Mesothelial cell of epicardium (in vitro differentiated cells): ENCODE results near the gene CUBN. TPM values are rescaled to one million over a fixed set of nuclear protein-coding genes. Genes with fewer than 3 reads are reported as not detected.

Experiments
- DNase-seq, 2 experiments: peaks; one replicate each; pipeline ENCODE4 v3.0.0; 2021; ENCODE audit warnings: low spot score in 2 of 2; ENCODE audit not compliant: unreplicated experiment in 2 of 2
- H3K27ac Mint-ChIP-seq: 2 replicates; pipeline ENCODE4 v1.8.0; 2021; ENCODE audit warnings: mixed read lengths
- H3K27me3 Mint-ChIP-seq: 2 replicates; pipeline ENCODE4 v1.8.0; 2021; ENCODE audit warnings: low read depth, mixed read lengths
- H3K36me3 Mint-ChIP-seq: 2 replicates; pipeline ENCODE4 v1.8.0; 2021; ENCODE audit warnings: mixed read lengths
- H3K4me1 Mint-ChIP-seq: 2 replicates; pipeline ENCODE4 v1.8.0; 2021; ENCODE audit warnings: mixed read lengths
- H3K4me3 Mint-ChIP-seq: 2 replicates; pipeline ENCODE4 v1.8.0; 2021; ENCODE audit warnings: mild to moderate bottlenecking, moderate library complexity, mixed read lengths
- H3K9me3 Mint-ChIP-seq: 2 replicates; pipeline ENCODE4 v1.8.0; 2021; ENCODE audit warnings: mixed read lengths
- CTCF ChIP-seq: fragments of 200-600 bp; sonication (generic); IDR thresholded peaks from one replicate; pipeline ENCODE4 v1.5.0; 2021; ENCODE audit warnings: antibody characterized with exemption; ENCODE audit not compliant: unreplicated experiment
- total RNA-seq: library from RNA; stranded (reverse); gene quantifications from 3 replicates; pipeline ENCODE4 v1.2.1, GENCODE V29; 2021

Gene CUBN
- total RNA-seq, 1 donor from 2014 or later: 1.5 TPM

- DNase-seq: no peak
- peaks cover 22% of the 10 kb centered on the region for H3K4me1 Mint-ChIP-seq
- H3K4me3 Mint-ChIP-seq: no peak overlapping the region
- H3K27ac Mint-ChIP-seq: no peak overlapping the region
- no peak for TF ChIP-seq CTCF
- H3K9me3 Mint-ChIP-seq: peaks cover 21% of the 10 kb centered on the region
- peaks cover 15% of the 10 kb centered on the region for H3K36me3 Mint-ChIP-seq
- no peaks in the 10 kb centered on the region for H3K27me3 Mint-ChIP-seq
Measured at GRCh38 chr10:17053061-17053460, 76.5 kb downstream of the CUBN start.

GRCh38 chr10:17051851-17052250 is 77.8 kb downstream of the CUBN start:
- peaks cover 15% of the 10 kb centered on the region for H3K36me3 Mint-ChIP-seq
- H3K4me1 Mint-ChIP-seq: peaks cover 14% of the 10 kb centered on the region
- no peak overlapping the region for H3K4me3 Mint-ChIP-seq
- H3K27ac Mint-ChIP-seq: no peak overlapping the region
- peaks cover 21% of the 10 kb centered on the region for H3K9me3 Mint-ChIP-seq
- no peaks in the 10 kb centered on the region for H3K27me3 Mint-ChIP-seq
- DNase-seq: no peak
- no peak for TF ChIP-seq CTCF

- TF ChIP-seq CTCF: no peak
- H3K27me3 Mint-ChIP-seq: no peaks in the 10 kb centered on the region
- H3K36me3 Mint-ChIP-seq: peaks cover 13% of the 10 kb centered on the region
- DNase-seq: no peak
- H3K4me3 Mint-ChIP-seq: no peak overlapping the region
- no peak overlapping the region for H3K27ac Mint-ChIP-seq
- peaks cover 8% of the 10 kb centered on the region for H3K4me1 Mint-ChIP-seq
- peaks cover 21% of the 10 kb centered on the region for H3K9me3 Mint-ChIP-seq
Measured at GRCh38 chr10:17049195-17049594, 80.4 kb downstream of the CUBN start.

GRCh38 chr10:17047908-17048307 is 81.7 kb downstream of the CUBN start:
- H3K27me3 Mint-ChIP-seq: no peaks in the 10 kb centered on the region
- H3K4me3 Mint-ChIP-seq: no peak overlapping the region
- H3K9me3 Mint-ChIP-seq: peaks cover 15% of the 10 kb centered on the region
- no peak overlapping the region for H3K27ac Mint-ChIP-seq
- peaks cover 8% of the 10 kb centered on the region for H3K4me1 Mint-ChIP-seq
- no peak for TF ChIP-seq CTCF
- DNase-seq: no peak
- peaks cover 9% of the 10 kb centered on the region for H3K36me3 Mint-ChIP-seq

GRCh38 chr10:17046989-17047388 is 82.6 kb downstream of the CUBN start:
- peaks cover 9% of the 10 kb centered on the region for H3K9me3 Mint-ChIP-seq
- no peak for TF ChIP-seq CTCF
- no peak overlapping the region for H3K27ac Mint-ChIP-seq
- no peaks in the 10 kb centered on the region for H3K27me3 Mint-ChIP-seq
- H3K4me1 Mint-ChIP-seq: peaks cover 9% of the 10 kb centered on the region
- H3K4me3 Mint-ChIP-seq: no peak overlapping the region
- peaks cover 7% of the 10 kb centered on the region for H3K36me3 Mint-ChIP-seq
- DNase-seq: no peak

- Mint-ChIP-seq H3K4me3 (no peak overlapping the region), H3K4me1 (peaks cover 2% of the 10 kb centered on the region), H3K9me3 (no peaks in the 10 kb centered on the region), H3K27ac (no peak overlapping the region), H3K27me3 (no peaks in the 10 kb centered on the region), H3K36me3 (no peaks in the 10 kb centered on the region)
- no peak for TF ChIP-seq CTCF
- no peak for DNase-seq
Measured at GRCh38 chr10:17043586-17043985, 86.0 kb downstream of the CUBN start.
